NCI-H2029 (cell line): ENCODE results near the gene ISCA1.

Experiments used
- DNase-seq: peaks from one replicate; lab custom pipeline; 2025; lab: John Stamatoyannopoulos, UW

Gene ISCA1

GRCh38 chr9:86285261-86285660 is 2.9 kb upstream of the ISCA1 start:
- no peak for DNase-seq

GRCh38 chr9:86282979-86283535 is 719 bp upstream of the ISCA1 start:
- DNase-seq: no peak

GRCh38 chr9:86281593-86282076 is 703 bp downstream of the ISCA1 start:
- DNase-seq: no peak

DNA sequence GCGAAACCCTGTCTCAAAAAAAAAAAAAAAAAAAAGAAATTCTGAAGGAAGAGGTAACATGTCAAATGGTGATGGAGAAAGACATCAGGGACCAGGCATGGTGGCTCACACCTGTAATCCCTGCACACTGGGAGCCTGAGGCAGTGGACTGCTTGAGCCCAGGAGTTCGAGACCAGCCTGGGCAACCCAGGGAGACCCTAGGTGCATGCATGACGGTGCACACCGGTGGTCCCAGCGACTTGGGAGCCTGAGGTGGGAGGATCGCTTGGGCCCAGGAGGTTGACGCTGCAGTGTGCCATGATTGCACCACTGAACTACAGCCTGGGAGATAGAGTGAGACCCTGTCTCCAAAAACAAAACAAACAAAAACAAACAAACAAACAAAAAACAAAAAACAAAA is 1.8 kb downstream of the ISCA1 start:
- DNase-seq: no peak

GRCh38 chr9:86279839-86280238 is 2.5 kb downstream of the ISCA1 start:
- no peak for DNase-seq

DNA sequence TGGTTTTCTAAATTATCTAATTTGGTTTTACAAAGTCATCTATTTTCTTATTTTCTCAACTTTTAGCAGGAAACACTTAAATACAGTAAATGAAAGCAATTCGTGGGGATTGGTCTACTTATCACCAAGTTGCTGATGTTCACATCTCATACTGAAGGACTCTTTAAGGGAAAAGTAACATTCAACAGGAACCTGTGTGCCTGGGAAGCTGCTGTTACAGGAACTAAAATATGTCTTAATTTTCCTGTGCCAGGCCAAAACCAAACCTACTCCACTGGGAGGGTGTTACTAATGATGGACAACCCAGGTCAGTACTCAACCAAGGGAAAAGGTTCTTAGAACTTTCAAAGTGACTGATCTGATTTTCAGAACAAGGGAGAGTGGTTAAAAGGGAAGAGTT is 5.3 kb downstream of the ISCA1 start:
- no peak for DNase-seq

DNA sequence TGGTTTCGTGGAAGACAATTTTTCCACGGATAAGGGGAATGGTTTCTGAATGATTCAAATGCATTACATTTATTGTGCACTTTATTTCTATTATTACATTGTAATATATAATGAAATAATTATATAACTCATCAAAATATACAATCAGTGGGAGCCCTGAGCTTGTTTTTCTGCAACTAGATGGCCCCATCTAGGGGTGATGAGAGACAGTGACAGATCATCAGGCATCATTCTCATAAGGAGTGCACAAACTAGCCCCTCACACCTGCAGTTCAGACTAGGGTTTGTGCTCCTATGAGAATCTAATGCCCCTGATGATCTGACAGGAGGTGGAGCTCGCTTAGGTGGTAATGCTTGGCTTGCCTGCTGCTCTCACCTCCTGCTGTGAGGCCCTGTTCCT is 6.4 kb downstream of the ISCA1 start:
- DNase-seq: no peak

- no peak for DNase-seq
These were observed 7.3 kb downstream of the ISCA1 start for GRCh38 chr9:86274821-86275643.

DNA sequence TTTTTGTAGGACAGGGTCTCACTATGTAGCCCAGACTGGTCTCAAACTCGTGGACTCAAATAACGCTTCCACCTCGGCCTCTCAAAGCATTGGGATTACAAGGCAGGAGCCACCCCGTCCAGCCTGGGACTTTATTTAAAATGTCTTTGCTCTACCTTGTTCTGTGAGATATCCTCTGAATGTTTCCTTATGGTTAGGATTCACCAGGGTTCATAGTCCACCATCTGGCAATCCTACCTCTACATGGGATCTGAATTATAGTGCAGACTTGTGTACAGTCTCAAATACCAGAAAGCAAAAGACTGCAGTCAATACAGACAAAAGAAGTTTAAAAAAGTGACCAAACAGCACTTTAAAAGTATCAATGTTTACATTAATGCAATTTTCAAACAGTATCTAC is 10.1 kb downstream of the ISCA1 start:
- DNase-seq: no peak

GRCh38 chr9:86263876-86264275 is 18.5 kb downstream of the ISCA1 start:
- DNase-seq: no peak

GRCh38 chr9:86262492-86262891 is 19.8 kb downstream of the ISCA1 start:
- no peak for DNase-seq

DNA sequence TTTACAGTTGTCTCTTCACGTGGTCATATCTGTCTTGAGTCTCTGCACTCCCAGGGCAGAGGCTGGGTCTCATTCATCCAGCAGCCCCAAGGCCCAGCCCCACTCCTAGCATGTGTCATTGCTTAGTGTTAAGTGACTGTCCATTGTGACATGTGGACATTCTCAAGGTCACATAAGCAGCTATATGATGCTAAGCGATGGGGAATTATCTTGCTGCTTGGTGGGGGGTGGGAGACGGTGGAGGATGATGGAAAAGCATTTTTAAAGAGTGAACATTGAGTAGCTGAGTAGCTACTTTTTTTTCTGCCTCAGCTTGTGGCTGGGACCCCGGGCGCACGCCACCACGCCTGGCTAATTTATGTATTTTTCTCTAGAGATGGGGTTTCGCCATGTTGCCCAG is 22.8 kb downstream of the ISCA1 start, which contains the start of gene C9orf153:
C9orf153 (minus strand) TSS at position 101 of the 400 bp plus-strand sequence. CDS start 30,054 bp downstream, outside the sequence.
- DNase-seq: no peak

DNA sequence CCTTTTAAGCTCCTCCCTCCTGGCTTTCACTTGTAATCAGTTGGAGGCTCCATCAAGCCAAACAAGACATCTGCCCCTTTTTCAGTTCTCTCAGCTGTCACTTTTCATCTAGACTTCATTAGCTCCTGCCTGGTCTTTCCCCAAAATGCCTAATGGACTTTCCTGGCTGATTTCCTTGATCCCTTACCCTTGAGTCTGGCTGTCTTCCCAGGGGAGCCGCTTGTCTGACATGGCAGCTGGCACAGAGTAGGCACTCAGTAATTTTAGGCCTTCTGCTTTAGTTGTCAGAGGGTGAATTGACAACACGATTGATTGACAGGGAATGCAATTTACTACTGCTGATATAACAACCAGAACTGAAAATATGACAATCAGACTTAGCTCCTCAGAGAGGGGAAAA is 24.9 kb downstream of the ISCA1 start:
- DNase-seq: no peak

DNA sequence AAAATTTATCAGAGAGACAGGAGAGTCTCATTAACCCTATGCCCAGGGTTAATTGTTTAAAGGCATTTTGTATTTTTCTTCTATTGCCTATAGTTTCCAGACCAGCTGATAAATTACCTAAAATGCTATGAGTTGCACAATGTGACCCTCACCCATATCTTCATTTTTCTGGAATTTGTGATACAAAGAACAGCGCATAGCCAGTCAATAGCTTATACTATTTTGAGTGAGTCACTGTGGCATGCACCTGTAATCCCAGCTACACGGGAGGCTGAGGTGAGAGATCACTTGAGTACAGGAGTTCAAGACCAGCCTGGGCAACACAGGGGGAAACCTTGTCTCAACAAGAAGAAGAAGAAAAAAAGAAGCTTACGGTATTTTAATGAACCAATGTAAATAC is 25.7 kb downstream of the ISCA1 start:
- no peak for DNase-seq

GRCh38 chr9:86253577-86253976 is 28.8 kb downstream of the ISCA1 start:
- no peak for DNase-seq

DNA sequence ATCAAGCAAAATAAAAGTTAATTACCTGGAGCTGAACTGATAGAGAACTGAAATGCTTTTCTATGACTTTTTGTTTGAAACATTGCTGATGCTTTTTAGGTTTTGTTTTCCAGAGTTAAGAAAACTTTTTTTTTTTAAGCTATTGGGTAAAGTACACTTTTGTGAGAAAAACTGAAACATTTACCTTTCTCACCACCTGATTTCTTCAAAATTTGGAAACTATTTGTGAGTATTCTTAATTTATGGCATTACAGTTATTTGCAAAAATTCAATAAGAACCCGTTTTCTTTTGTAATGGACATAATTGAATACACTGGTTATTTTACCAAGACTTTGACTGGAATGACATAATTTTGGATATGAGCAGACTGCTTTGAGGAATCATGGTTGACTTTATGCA is 29.5 kb downstream of the ISCA1 start:
- DNase-seq: no peak

GRCh38 chr9:86250123-86250522 is 32.2 kb downstream of the ISCA1 start:
- DNase-seq: no peak

- no peak for DNase-seq
These were observed 33.6 kb downstream of the ISCA1 start for GRCh38 chr9:86248746-86249145.

DNA sequence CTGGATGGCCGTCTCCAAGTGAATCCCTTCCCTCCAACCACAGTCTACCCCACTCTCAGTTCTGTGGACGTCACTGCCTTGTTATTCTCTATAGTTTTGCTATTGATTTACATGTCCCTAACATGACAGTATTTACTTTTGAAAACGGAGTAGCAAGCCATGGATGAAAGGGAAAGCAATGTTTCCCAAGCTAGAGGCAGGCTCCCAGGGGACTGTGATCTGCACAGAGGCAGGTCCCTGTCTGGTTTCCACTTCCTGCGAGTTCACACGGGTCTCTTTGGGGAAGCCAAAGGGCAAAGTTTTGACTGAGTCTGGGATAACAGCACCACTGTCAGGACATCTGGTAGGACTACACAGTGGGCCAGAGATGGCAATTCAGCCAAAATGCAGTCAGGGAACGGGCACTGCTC is 35.6 kb downstream of the ISCA1 start:
- no peak for DNase-seq

DNA sequence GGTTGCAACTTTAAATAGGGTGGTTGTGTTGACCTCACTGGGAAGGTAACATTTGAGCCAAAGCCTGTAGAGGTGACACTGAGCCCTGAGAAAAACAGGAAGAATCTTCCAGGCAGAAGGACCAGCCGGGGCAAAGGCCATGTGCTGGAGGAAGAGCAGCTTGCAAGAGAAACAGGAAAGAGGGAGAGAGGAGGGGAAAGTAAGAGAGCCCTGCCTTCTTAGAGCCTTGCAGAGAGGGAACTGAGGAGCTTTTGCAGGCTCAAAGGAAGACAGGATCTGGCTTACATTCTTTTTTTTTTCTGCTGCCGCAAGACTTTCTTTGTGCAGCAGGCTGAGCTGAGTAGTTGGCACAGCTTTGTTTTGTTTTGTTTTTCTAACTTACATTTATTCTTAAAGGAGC is 40.3 kb downstream of the ISCA1 start:
- DNase-seq: no peak

DNA sequence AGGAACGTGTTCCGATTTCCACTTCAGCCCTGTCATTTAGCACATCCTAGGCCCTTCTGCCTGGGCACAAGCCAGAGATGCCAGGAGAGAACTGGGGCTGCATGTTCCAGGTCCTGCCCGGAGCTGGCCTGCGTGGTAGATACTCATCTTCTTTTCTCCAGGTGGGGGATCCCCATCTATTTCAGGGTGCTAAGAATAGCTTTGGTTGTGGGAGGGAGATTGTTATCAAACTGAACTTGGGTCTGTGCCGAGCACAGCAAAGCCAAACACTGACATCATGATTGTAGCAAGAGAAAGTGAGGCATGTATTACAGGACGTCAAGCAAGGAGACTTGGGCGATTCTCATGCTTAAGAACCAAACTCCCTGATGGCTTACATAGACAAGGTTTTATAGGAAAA is 41.1 kb downstream of the ISCA1 start:
- no peak for DNase-seq

DNA sequence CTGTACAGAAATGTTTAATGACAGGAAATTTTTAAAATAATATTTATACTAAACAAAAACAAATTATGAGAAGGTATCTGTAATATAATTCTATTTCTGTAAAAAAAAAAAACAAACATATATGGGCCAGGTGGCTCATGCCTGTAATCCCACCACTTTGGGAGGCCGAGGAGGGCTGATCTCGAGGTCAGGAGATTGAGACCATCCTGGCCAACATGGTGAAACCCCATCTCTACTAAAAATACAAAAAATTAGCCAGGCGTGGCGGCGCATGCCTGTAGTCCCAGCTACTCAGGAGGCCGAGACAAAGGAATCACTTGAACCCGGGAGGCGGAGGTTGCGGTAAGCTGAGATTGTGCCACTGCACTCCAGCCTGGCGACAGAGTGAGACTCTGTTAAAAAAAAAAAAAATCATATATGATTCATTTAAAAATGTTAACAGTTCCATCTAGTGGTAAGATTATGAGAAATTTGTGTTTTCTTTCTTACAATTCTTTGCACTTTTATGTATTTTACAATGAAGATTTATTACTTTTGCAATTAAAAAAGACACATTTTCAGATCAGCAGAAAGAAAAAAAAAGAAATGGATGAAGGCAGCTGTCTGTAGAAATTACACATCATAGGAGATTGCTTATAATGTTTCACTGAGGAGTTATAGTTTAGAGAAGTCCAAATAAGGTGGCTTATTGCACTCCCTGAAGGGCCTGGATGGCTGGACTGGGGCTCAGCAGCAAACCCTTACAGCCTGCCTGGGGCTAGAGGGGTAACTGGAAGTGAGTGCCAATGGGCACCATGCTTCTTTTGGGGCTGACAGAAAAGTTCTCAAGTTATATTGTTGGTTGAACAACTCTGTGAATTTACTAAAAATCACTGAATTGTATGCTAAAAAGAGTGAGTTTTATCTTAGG is 43.2 kb downstream of the ISCA1 start:
- DNase-seq: no peak

DNA sequence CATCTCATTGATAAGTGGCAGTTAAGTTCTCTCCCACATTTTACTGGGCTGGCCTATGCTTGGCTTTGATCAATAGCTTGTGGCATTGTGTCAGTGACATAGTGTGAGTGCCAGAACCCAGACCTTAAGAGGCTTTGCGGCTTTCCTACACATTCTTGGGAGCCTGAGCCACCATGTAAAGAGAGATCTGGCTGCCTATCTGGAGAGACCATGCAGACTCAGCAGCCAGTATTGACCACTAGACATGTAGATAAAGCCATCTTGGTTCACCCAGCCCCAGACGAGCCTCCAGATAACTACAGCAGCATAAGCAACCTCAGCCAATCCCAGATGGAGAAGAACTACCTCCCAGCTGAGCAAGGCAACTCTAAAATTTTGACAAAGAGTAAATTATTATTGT is 51.5 kb downstream of the ISCA1 start:
- DNase-seq: no peak
